ENCODE data around the gene FOXS1. TPM values are rescaled to one million over a fixed set of nuclear protein-coding genes. Genes with fewer than 3 reads are reported as not detected.

Gene FOXS1
- total RNA-seq, 1 donor from 2014 or later, result 1.3 TPM

GRCh38 chr20:31862157-31862470 is 16.7 kb upstream of the FOXS1 start:
- DNase-seq, result no peak
- ATAC-seq, result no peak
- intact Hi-C loops (cut with micrococcal nuclease), result no loop called here

DNA sequence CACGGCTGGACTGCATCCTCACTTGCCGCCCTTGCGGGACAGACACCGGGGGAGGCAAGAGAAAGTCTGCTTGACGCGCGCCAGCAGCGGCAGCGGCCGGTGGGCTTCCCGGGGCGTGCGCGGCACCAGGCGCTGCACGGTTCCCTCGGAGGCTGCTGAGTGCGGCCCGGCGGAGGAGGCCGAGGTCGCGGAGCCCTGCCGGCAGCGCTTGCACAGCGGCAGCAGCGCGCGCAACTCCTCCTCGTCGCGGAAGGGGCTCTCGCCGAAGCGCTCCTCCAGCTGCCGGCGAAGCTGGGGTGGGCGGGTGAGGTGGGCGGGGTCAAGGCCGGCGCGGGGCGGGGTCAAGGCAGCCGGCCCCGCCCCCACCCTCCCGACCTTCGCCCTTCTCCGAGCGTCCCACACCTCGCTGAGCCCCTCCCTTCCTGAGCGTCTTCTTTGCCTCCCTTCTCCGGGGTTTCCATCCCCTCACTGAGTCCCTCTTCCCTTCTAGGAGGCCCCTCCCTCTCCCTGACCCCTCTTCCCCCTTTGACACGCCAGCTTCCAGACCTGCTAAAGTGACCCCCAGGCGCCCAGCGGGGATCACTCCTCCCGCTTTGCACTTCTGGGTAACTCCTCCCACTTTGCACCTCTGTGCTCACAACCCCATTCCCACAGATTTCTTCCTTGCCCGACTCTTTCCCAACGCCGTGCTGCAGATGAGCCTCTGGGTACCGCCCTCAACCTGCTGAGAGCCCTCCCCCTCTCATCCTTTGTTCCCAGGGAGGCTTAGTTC is 16.2 kb upstream of the FOXS1 start:
- peak; percentile 85 for ATAC-seq
- DNase-seq, result peak; percentile 78
- intact Hi-C loops (cut with micrococcal nuclease), result no loop called here

DNA sequence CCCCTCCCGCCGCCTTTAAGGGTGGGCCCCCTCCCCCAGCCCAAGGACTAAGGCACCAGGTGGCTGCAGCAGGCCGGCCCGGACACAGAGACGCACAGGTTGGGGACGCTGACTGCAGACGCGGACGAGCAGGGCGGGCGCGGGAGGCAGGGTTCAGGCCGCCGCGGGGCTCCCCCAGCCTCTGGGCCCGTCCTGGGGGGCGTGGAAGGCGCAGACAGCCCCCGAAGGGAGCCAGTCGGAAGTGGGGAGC is 15.7 kb upstream of the FOXS1 start:
- ATAC-seq, result peak; percentile 42
- intact Hi-C loops (cut with micrococcal nuclease), result no loop called here
- DNase-seq, result no peak

DNA sequence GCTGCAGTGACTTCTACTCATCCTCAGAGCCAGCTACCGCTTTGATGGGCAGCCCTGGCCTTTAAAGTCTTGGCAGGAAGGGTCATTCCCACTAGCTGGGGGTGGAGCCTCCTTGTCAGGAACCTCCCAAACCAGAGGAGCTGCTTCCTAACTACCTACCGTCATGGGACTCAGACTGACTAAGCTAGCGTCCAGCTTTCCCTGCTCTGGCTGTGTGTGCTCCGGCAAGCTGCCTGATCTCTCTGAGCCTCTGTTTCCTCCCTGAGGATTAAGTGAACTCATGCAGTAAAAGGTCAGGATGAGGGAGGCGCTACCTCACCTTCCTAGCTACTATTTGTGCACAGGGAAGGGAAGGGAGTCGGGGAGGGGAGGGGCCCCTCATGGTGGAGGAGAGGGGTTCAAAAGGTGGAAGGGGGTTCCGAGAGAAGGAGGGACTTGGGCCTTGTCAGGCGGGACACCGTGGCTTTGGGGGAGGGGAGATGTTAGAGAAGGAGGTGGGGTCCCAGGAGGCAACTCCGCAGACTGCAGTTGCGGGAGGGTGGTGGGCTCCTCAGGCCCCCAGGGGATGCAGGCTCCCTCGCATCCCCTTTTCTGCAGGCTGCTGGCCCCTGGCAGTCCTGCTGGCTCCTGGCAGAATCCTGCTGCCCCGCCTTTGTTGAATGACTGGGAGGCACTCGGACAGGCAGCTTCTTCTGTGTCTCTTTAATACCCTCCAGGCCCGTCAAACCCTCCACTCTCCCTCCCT is 15.2 kb upstream of the FOXS1 start:
- intact Hi-C loops (cut with micrococcal nuclease), result no loop called here
- peak; percentile 29 for DNase-seq
- peak; percentile 67 for ATAC-seq

DNA sequence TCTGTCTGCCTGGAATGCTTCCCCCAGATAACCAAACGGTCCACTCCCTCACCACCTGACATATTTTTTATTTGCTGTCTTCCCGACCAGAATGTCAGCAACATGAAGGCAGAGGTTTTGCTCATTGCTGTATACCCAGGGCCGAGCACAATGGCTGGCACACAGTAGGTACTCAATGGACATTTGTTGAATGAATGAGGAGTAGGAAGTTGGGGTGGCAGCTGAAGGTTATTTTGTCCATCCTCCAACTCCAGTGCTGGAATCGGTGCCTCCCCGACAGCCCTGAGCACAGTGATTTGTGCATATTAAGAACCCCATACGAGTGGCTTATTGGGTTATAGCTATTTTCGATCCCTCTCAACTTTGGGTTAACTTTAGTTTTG is 14.6 kb upstream of the FOXS1 start:
- intact Hi-C loops (cut with micrococcal nuclease), result loop anchor here (10.0 kb wide), 1 partner anchor 175 kb away; no protein-coding TSS in a partner anchor
- DNase-seq (no peak), ATAC-seq (no peak)

DNA sequence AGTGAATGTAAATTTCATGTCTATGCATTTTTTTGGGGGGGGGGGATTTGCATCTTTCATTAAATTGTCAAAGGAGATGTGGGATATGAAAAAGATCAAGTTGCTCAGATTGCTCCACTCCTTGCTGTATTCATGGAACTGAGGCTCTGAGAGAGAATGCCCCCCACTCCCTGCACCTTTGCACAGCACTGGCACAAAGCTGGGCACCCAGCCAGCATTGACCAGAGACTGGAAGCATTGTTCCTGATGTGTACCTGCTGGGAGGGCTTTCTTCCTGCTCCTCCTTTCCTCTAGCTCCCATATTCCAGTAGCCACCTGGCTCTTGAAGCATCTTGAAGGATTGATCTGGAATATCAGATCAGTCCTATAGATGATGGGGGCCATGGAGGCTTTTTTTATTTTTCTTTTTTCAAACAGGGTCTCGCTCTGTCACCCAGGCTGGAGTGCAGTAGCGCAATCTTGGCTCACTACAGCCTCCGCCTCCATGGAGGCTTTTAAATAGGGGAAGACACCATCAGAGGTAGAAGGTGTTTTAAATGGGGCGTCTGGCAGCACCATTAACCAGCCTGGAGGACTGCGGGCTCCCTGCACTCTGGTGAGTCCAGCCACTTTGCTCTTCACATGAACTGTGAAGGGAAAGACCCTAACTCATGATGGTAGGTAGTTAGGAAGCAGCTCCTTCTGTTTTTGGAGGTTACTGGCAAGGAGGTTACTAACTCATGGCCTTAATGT is 14.0 kb upstream of the FOXS1 start:
- DNase-seq, result peak; percentile 17
- ATAC-seq, result no peak
- intact Hi-C loops (cut with micrococcal nuclease), result loop anchor here (10.0 kb wide), 1 partner anchor 175 kb away; no protein-coding TSS in a partner anchor

DNA sequence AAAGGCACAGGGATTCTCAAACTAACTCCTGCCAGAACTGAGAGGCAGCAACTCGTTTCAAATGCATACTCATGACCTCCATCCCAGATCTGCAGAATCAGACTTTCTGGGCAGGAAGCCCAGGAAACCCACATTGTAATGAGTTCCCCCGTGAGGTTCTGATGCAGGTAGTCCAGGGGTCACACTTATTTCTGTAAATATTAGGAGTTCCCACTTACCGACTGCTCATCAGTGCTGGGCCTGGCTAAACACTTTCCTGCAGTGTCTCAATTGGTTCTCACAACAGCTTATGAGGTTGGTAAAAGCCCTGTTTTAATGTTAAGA is 13.3 kb upstream of the FOXS1 start:
- ATAC-seq, result no peak
- intact Hi-C loops (cut with micrococcal nuclease), result loop anchor here (10.0 kb wide), 1 partner anchor 176 kb away; no protein-coding TSS in a partner anchor
- DNase-seq, result no peak

GRCh38 chr20:31857861-31858759 is 12.7 kb upstream of the FOXS1 start:
- ATAC-seq (no peak), DNase-seq (peak; percentile 19)
- intact Hi-C loops (cut with micrococcal nuclease), result loop anchor here (10.0 kb wide), 1 partner anchor 177 kb away; no protein-coding TSS in a partner anchor

DNA sequence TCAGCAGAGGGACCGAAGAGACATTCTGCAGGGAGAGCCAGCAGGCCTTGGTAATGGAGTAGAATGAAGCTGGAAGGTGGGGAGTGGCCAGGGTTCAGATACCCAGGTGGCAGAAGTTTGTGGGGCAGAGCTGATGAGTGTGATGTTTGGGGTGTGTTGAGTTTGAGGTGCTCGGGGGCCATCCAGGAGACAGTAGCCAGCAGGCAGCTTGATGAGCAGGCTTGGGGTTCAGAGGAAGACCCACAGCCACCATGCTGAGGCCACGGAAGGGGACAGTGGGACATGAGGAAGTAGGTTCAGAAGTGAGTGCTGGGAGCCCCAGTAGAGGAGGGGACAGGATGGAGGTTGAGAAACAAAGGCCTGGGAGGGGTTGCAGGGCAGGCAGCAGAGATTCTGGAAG is 11.1 kb upstream of the FOXS1 start:
- intact Hi-C loops (cut with micrococcal nuclease), result loop anchor here (10.0 kb wide), 1 partner anchor 178 kb away; no protein-coding TSS in a partner anchor
- ATAC-seq (no peak), DNase-seq (no peak)

- no peak for DNase-seq
- ATAC-seq, result no peak
- intact Hi-C loops (cut with micrococcal nuclease), result loop anchor here (5.0 to 10.0 kb wide), 2 partner anchors 99 to 181 kb away; partner anchors contain the start of gene PDRG1
Measured at GRCh38 chr20:31853481-31853880, 8.1 kb upstream of the FOXS1 start.

- intact Hi-C loops (cut with micrococcal nuclease), result loop anchor here (5.0 to 10.0 kb wide), 2 partner anchors 101 to 183 kb away; partner anchors contain the start of gene PDRG1
- DNase-seq, result no peak
- no peak for ATAC-seq
Measured at GRCh38 chr20:31851240-31851955, 6.0 kb upstream of the FOXS1 start.

- intact Hi-C loops (cut with micrococcal nuclease), result no loop called here
- ATAC-seq, result no peak
- no peak for DNase-seq
Measured at GRCh38 chr20:31849306-31849930, 4.0 kb upstream of the FOXS1 start.

DNA sequence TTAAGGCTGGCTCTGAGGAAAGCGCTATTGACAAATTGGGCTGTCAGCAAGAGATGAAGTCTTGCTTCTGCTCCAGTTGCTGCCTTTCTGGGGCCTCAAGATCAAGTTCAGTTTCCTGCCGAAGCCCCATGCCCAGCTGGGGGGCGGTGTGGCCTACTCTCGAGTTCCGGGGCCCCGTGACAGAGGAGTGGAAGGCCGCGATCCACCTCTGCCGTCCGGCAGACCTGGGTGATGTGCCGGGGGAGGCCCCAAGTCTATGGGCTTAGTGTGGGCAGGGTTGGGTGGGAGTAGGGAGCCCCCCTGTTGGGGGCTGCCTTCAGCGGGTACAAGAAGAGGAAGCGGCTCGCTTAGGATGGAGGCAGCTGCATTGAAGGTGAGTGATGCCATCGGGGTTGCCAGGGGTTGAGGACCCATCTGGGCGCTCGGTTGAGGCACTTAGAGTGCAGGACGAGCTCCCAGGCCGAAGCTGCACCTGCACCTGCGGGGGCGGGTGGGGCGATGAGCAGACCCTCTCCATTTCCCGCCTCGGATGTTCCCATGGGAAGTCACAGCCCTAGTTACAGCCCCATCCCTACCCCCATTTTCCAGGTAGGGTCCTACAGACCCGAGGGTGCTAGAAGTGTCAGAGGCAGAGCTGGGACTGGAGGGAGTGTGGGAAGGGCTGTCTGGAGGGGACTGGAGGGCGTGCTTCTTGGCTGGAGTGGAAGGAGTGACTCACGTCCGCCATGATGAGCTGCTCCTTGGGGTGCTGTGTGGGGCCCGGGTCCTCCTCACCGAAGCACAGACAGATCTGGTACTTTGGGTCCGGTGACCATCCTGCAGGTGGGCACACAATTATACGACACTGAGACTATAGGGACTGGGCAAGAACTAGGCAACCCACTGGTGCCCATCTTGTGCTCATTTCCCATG is 2.9 kb upstream of the FOXS1 start:
- DNase-seq, result no peak
- intact Hi-C loops (cut with micrococcal nuclease), result no loop called here
- no peak for ATAC-seq

DNA sequence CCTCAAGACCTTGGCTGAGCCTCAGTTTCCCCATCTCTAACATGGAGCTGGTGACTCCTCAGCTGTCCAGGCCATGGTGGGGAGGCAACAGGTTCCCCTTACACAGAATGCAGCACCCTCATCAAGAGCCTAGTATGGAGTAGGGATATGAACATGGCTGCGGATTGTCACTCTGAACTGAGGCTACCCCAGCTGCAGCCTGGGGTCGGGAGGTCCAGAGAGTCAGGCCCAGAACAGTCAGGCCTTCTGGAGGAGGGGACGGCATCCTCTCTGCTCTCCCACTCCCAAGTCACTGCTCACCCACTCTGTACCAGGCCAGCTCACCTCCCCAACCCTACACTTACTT is 1.4 kb upstream of the FOXS1 start:
- ATAC-seq (no peak), DNase-seq (no peak)
- intact Hi-C loops (cut with micrococcal nuclease), result no loop called here

DNA sequence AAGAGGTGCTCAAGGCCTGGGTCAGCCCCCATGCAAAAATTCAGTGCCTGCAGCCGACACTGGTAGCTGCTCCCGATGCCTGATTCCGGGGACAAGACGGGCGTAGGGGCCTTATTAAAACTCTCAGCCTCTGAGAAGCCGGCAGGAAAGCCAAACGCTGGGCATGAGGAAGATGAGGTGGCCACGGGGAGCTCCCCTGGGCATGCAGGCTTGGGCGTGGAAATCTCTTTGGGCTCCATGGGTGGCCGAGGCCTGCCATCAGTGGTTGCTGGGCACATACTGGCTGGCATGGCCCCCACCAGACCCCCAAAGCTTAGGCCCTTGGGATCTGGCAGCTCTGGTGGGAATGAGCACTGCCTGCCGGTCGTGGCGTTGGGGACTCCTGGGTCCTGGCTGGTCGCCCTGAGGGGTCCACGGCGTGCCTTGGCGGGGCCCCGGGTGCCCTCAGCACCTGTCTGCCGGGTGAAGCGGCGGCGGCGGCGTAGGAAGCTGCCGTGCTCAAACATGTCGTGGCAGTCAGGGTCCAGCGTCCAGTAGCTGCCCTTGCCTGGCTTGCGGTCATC is 586 bp downstream of the FOXS1 start:
- no peak for DNase-seq
- no peak for ATAC-seq
- intact Hi-C loops (cut with micrococcal nuclease), result no loop called here

GRCh38 chr20:31843881-31844280 is 1.5 kb downstream of the FOXS1 start:
- ATAC-seq, result no peak
- intact Hi-C loops (cut with micrococcal nuclease), result no loop called here
- no peak for DNase-seq

GRCh38 chr20:31843288-31843687 is 2.1 kb downstream of the FOXS1 start:
- intact Hi-C loops (cut with micrococcal nuclease), result no loop called here
- DNase-seq (no peak), ATAC-seq (no peak)
